Measurements from ENCODE around the gene ADAM15. TPM values are rescaled to one million over a fixed set of nuclear protein-coding genes. Genes with fewer than 3 reads are reported as not detected.

The ADAM15 gene
- total and polyA plus RNA-seq, 2 donors (not counting 1 experiment from before 2014, with no cell fraction given): 14.6 to 28.4 TPM

GRCh38 chr1:155044812-155045657 is 6.1 kb upstream of the ADAM15 start:
- Histone ChIP-seq H3K27me3 (replicated peaks in 1 of 4; ENCODE audit: control extremely low read depth in 1 of 4, control insufficient read depth in 3 of 4, insufficient read depth in 4 of 4, low read length in 3 of 4) (no peaks in the 10 kb centered on the region), H3K9ac (ENCODE audit: low read length) (no peak overlapping the region), H3K4me2 (replicated peaks; ENCODE audit: low read depth, low read length, poor library complexity, severe bottlenecking) (no peak overlapping the region), H3K4me3 (ENCODE audit: control extremely low read depth in 1 of 5, extremely low read depth in 1 of 5, insufficient read depth in 1 of 5, low read depth in 2 of 5, low read length in 4 of 5) (no peak overlapping the region), H3K27ac (ENCODE audit: low read length in 2 of 2) (no peak overlapping the region), H3K79me2 (ENCODE audit: control insufficient read depth, insufficient read depth, low read length) (no peaks in the 10 kb centered on the region), H3K36me3 (replicated peaks in 1 of 2; ENCODE audit: control extremely low read depth in 1 of 2, control insufficient read depth in 1 of 2, extremely low read depth in 1 of 2, insufficient read depth in 2 of 2, low read length in 1 of 2) (no peaks in the 10 kb centered on the region), H4K20me1 (ENCODE audit: control insufficient read depth, insufficient read depth, low read length, poor library complexity, severe bottlenecking) (no peaks in the 10 kb centered on the region), H3K9me3 (ENCODE audit: control extremely low read depth in 1 of 3, control insufficient read depth in 2 of 3, insufficient read depth in 1 of 3, low read length in 2 of 3) (no peaks in the 10 kb centered on the region), H2AFZ (ENCODE audit: insufficient read depth, low read depth, low read length, poor library complexity, severe bottlenecking) (no peak overlapping the region), H3K4me1 (ENCODE audit: control insufficient read depth in 2 of 2, insufficient read depth in 2 of 2, low read length in 2 of 2) (peaks cover 0 to under 1% of the 10 kb centered on the region in 2 donors)
- Mint-ChIP-seq H3K4me3 (peak overlapping the region; percentile 30), H3K9me3 (ENCODE audit: insufficient read depth) (no peaks in the 10 kb centered on the region), H3K27ac (peak overlapping the region; percentile 54), H3K4me1 (peaks cover 10% of the 10 kb centered on the region), H3K27me3 (peaks cover 3% of the 10 kb centered on the region)
- ChIA-PET CTCF (interaction anchor here (0.8 to 16.6 kb wide), 22 partner anchors 12 to 712 kb away, joined by 3 to 370 read pairs (median 6); partner anchors contain the start of genes DCST1, DCST2, EFNA4 and KRTCAP2), POLR2A (interaction anchor here (0.9 to 2.1 kb wide), 2 partner anchors 17 to 108 kb away, joined by 3 to 8 read pairs; partner anchors contain the start of gene PMVK)
- TF ChIP-seq EZH2 (IDR thresholded peaks at IDR 0.05; ENCODE audit: borderline replicate concordance, insufficient read depth, low read depth, low read length, poor library complexity, severe bottlenecking): no peak
- TF ChIP-seq, protein P1, sequence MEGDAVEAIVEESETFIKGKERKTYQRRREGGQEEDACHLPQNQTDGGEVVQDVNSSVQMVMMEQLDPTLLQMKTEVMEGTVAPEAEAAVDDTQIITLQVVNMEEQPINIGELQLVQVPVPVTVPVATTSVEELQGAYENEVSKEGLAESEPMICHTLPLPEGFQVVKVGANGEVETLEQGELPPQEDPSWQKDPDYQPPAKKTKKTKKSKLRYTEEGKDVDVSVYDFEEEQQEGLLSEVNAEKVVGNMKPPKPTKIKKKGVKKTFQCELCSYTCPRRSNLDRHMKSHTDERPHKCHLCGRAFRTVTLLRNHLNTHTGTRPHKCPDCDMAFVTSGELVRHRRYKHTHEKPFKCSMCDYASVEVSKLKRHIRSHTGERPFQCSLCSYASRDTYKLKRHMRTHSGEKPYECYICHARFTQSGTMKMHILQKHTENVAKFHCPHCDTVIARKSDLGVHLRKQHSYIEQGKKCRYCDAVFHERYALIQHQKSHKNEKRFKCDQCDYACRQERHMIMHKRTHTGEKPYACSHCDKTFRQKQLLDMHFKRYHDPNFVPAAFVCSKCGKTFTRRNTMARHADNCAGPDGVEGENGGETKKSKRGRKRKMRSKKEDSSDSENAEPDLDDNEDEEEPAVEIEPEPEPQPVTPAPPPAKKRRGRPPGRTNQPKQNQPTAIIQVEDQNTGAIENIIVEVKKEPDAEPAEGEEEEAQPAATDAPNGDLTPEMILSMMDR (IDR thresholded peaks at IDR 0.05): peak; percentile 63
- DNase-seq (peak; percentile 76), ATAC-seq (ENCODE audit: low read depth) (peak; percentile 92)
- intact Hi-C loops (cut with micrococcal nuclease): loop anchor here (1.0 kb wide), 2 partner anchors 16 to 39 kb away; no protein-coding TSS in a partner anchor
- 57% methylated on average over 6 of the region's 7 CpGs for WGBS (ENCODE audit: insufficient coverage)
